ENCODE measurements around the gene PLIN5.

PLIN5 gene

DNA sequence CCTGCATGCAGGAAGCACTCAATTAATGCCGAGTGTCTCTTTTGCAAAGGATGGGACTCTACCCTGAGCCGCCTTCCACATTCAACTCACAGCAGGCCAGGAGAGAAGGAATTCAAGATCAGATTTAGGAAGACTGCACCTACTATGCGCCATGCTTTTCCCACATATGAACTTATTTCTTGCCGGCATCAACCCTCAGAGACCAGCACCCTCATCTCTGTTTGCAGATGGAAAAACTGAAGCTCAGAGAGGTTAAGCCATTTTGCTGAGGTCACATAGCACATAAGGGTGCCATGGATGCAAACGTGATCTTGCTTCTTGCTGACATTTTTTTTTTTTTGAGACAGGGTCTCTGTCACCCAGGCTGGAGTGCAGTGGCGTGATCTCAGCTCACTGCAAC lies 38.7 kb upstream of the PLIN5 start:
- Histone ChIP-seq H3K27ac (replicated peaks) (no peak overlapping the region), H3K27me3 (ENCODE audit: insufficient read depth, poor library complexity, severe bottlenecking) (peaks cover 3% of the 10 kb centered on the region), H3K4me3 (replicated peaks; ENCODE audit: insufficient read depth, low read length) (no peak overlapping the region)
- TF ChIP-seq SPI1 (IDR thresholded peaks at IDR 0.05; ENCODE audit: borderline replicate concordance, low read depth), result no peak
- no peak for TF ChIP-seq GABPA (IDR thresholded peaks at IDR 0.05; ENCODE audit: low read depth)
- no peak for TF ChIP-seq POLR2AphosphoS5 (IDR thresholded peaks at IDR 0.05; ENCODE audit: low read depth)
- TF ChIP-seq, protein P1, sequence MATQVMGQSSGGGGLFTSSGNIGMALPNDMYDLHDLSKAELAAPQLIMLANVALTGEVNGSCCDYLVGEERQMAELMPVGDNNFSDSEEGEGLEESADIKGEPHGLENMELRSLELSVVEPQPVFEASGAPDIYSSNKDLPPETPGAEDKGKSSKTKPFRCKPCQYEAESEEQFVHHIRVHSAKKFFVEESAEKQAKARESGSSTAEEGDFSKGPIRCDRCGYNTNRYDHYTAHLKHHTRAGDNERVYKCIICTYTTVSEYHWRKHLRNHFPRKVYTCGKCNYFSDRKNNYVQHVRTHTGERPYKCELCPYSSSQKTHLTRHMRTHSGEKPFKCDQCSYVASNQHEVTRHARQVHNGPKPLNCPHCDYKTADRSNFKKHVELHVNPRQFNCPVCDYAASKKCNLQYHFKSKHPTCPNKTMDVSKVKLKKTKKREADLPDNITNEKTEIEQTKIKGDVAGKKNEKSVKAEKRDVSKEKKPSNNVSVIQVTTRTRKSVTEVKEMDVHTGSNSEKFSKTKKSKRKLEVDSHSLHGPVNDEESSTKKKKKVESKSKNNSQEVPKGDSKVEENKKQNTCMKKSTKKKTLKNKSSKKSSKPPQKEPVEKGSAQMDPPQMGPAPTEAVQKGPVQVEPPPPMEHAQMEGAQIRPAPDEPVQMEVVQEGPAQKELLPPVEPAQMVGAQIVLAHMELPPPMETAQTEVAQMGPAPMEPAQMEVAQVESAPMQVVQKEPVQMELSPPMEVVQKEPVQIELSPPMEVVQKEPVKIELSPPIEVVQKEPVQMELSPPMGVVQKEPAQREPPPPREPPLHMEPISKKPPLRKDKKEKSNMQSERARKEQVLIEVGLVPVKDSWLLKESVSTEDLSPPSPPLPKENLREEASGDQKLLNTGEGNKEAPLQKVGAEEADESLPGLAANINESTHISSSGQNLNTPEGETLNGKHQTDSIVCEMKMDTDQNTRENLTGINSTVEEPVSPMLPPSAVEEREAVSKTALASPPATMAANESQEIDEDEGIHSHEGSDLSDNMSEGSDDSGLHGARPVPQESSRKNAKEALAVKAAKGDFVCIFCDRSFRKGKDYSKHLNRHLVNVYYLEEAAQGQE (IDR thresholded peaks at IDR 0.05; ENCODE audit: insufficient replicate concordance, low read depth), result no peak
- TF ChIP-seq, protein P2, sequence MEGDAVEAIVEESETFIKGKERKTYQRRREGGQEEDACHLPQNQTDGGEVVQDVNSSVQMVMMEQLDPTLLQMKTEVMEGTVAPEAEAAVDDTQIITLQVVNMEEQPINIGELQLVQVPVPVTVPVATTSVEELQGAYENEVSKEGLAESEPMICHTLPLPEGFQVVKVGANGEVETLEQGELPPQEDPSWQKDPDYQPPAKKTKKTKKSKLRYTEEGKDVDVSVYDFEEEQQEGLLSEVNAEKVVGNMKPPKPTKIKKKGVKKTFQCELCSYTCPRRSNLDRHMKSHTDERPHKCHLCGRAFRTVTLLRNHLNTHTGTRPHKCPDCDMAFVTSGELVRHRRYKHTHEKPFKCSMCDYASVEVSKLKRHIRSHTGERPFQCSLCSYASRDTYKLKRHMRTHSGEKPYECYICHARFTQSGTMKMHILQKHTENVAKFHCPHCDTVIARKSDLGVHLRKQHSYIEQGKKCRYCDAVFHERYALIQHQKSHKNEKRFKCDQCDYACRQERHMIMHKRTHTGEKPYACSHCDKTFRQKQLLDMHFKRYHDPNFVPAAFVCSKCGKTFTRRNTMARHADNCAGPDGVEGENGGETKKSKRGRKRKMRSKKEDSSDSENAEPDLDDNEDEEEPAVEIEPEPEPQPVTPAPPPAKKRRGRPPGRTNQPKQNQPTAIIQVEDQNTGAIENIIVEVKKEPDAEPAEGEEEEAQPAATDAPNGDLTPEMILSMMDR (IDR thresholded peaks at IDR 0.05; ENCODE audit: insufficient read depth, low read length), result no peak
- DNase-seq (ENCODE audit: low read depth in 1 of 2, low spot score in 1 of 2), result no peak

- TF ChIP-seq, protein P2 (IDR thresholded peaks at IDR 0.05; ENCODE audit: insufficient read depth, low read length), result no peak
- no peak for TF ChIP-seq SPI1 (IDR thresholded peaks at IDR 0.05; ENCODE audit: borderline replicate concordance, low read depth)
- no peak for TF ChIP-seq GABPA (IDR thresholded peaks at IDR 0.05; ENCODE audit: low read depth)
- TF ChIP-seq, protein P1 (IDR thresholded peaks at IDR 0.05; ENCODE audit: insufficient replicate concordance, low read depth), result no peak
- TF ChIP-seq POLR2AphosphoS5 (IDR thresholded peaks at IDR 0.05; ENCODE audit: low read depth), result no peak
Observed at GRCh38 chr19:4571305-4571917, 36.4 kb upstream of the PLIN5 start.

GRCh38 chr19:4570916-4571304 lies 35.9 kb upstream of the PLIN5 start:
- no peak for DNase-seq (ENCODE audit: low read depth in 1 of 2, low spot score in 1 of 2)
- H3K27ac ChIP-seq (replicated peaks), result no peak overlapping the region
- no peaks in the 10 kb centered on the region for H3K27me3 ChIP-seq (ENCODE audit: insufficient read depth, poor library complexity, severe bottlenecking)
- TF ChIP-seq, protein P1 (IDR thresholded peaks at IDR 0.05; ENCODE audit: insufficient replicate concordance, low read depth), result no peak
- TF ChIP-seq GABPA (IDR thresholded peaks at IDR 0.05; ENCODE audit: low read depth), result no peak
- TF ChIP-seq, protein P2 (IDR thresholded peaks at IDR 0.05; ENCODE audit: insufficient read depth, low read length), result no peak
- TF ChIP-seq POLR2AphosphoS5 (IDR thresholded peaks at IDR 0.05; ENCODE audit: low read depth), result no peak
- TF ChIP-seq SPI1 (IDR thresholded peaks at IDR 0.05; ENCODE audit: borderline replicate concordance, low read depth), result no peak
- H3K4me3 ChIP-seq (replicated peaks; ENCODE audit: insufficient read depth, low read length), result no peak overlapping the region

More at GRCh38 chr19:4571305-4571917, 36.4 kb upstream of the PLIN5 start:
- Histone ChIP-seq H3K27ac (replicated peaks) (no peak overlapping the region), H3K4me3 (replicated peaks; ENCODE audit: insufficient read depth, low read length) (no peak overlapping the region), H3K27me3 (ENCODE audit: insufficient read depth, poor library complexity, severe bottlenecking) (no peaks in the 10 kb centered on the region)
- DNase-seq (ENCODE audit: low read depth in 1 of 2, low spot score in 1 of 2), result no peak

Measured in HL-60 (cell line).